ENCODE data around the gene SCUBE1. TPM values are rescaled to one million over a fixed set of nuclear protein-coding genes. Genes with fewer than 3 reads are reported as not detected.

The SCUBE1 gene
- total and polyA plus RNA-seq, 11 donors, result 0.04 to 0.40 (median 0.24) TPM; not detected in 1

DNA sequence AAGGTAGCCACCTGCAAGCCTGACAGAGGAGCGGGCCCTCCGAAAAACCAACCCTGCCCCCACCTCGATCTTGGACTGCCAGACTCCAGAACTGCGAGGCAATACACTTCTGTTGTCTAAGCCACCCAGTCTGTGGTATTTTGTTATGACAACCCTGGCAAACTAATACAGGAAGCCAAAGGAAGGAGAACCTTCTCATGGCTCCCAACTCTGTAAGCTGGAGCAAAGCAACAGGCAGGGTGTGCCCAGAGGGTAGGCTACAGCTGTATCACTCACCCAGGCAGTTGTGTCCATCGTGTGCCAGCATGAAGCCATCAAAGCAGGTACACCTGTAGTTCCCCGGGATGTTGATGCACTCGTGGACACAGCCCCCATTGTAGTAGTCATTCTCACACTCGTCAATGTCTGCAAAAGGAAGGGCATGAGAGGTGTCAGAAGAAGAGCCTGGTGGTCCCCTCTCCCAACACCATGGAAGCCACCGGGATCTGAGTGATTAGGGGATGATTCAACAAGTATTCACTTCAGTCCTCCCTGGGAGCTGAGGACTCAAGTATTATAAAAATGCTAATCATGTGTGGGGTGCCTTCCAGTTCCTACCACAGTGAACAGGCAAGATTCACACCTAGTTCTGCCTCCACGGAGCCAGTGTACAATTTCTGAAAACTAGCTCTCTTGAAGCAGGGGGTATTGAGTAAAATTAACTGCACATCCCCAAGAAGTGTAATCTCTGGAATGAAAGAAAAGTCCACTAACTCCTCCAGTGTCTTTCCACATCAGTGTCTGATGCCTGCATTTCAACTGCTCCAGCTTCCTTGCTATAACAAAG, 23.3 kb downstream of the SCUBE1 start:
- ATAC-seq, result peak; percentile 20 to 68 (median 64)
- H3K4me3 ChIP-seq, result no peak overlapping the region

DNA sequence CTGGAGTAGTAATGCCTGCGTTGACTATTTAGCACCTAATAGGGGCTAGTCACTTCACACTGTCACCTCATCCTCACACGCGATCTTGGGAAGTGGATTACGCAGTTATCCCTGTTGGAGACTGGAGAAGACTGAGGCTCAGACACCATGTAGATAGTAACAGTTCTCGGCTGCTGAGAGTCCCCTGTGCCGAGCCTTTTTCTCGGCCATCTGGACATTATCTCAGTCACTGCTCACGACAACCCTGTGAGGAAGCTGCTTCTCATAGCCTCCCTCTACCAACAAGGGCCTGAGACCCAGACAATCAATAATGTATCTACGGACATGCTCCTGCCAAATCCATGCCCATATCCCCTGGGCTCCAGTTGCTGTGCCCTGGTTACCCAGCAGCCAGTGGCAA, 25.9 kb downstream of the SCUBE1 start:
- H3K27me3 ChIP-seq, result peaks cover 0 to 13% (median 0%) of the 10 kb centered on the region in 9 donors
- no peak for DNase-seq
- intact Hi-C loops (cut with DNase I), result no loop called here
- H3K4me1 ChIP-seq, result peaks cover 0 to 20% (median 3%) of the 10 kb centered on the region in 12 donors
- no peak overlapping the region for H3K4me3 ChIP-seq
- no peak overlapping the region for H3K27ac ChIP-seq
- ATAC-seq, result no peak
- 48 to 52% (median 50%) methylated on average over 9 of the region's 9 CpGs for WGBS, 4 donors
- no peak for TF ChIP-seq POLR2A (IDR thresholded peaks at IDR 0.05)
- TF ChIP-seq, protein P1, sequence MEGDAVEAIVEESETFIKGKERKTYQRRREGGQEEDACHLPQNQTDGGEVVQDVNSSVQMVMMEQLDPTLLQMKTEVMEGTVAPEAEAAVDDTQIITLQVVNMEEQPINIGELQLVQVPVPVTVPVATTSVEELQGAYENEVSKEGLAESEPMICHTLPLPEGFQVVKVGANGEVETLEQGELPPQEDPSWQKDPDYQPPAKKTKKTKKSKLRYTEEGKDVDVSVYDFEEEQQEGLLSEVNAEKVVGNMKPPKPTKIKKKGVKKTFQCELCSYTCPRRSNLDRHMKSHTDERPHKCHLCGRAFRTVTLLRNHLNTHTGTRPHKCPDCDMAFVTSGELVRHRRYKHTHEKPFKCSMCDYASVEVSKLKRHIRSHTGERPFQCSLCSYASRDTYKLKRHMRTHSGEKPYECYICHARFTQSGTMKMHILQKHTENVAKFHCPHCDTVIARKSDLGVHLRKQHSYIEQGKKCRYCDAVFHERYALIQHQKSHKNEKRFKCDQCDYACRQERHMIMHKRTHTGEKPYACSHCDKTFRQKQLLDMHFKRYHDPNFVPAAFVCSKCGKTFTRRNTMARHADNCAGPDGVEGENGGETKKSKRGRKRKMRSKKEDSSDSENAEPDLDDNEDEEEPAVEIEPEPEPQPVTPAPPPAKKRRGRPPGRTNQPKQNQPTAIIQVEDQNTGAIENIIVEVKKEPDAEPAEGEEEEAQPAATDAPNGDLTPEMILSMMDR (IDR thresholded peaks at IDR 0.05), result no peak
- H3K9me3 ChIP-seq, result no peaks in the 10 kb centered on the region
- H3K36me3 ChIP-seq, result no peaks in the 10 kb centered on the region

More for the DNA sequence above, 23.3 kb downstream of the SCUBE1 start:
- WGBS, 4 donors, result 67 to 74% (median 71%) methylated on average over 10 of the region's 10 CpGs
- intact Hi-C loops (cut with DNase I), result no loop called here
- Histone ChIP-seq H3K27me3 (peaks cover 0 to 13% (median 0%) of the 10 kb centered on the region in 9 donors), H3K27ac (no peak overlapping the region), H3K9me3 (no peaks in the 10 kb centered on the region), H3K36me3 (no peaks in the 10 kb centered on the region), H3K4me1 (peaks cover 0 to 7% (median 0%) of the 10 kb centered on the region in 12 donors)
- DNase-seq, result no peak
- TF ChIP-seq, protein P1 (IDR thresholded peaks at IDR 0.05), result no peak
- no peak for TF ChIP-seq POLR2A (IDR thresholded peaks at IDR 0.05)

DNA sequence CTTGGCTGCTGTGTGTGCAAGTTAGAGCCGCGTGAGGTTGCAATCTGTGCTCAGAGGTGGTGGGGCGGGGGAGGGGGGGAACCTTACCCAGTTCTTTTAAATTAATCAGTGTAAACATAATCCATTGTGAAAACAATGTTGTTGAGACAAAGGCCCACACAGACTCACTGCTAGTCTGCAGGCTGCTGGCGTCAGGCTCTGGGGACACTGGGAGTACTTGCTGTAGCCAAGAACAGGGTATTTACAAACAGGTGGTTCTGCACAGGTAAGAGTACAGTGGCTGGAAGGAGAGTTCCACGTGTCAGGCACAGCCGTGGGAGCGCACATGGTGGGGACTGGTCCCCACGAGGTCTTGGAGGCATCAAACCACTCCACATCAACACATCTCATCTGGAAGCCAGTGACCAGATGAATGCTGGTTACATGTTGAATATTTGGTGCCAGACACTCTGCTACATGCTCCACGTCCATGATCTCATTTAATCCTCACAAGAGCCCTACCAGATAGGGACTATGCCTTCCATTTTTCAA, 27.4 kb downstream of the SCUBE1 start:
- no peak overlapping the region for H3K27ac ChIP-seq
- no peak overlapping the region for H3K4me3 ChIP-seq
- H3K9me3 ChIP-seq, result no peaks in the 10 kb centered on the region
- no peak for TF ChIP-seq POLR2A (IDR thresholded peaks at IDR 0.05)
- TF ChIP-seq, protein P1 (IDR thresholded peaks at IDR 0.05), result no peak
- WGBS, 4 donors, result 81 to 95% (median 84%) methylated on average over 9 of the region's 9 CpGs
- no peak for DNase-seq
- H3K27me3 ChIP-seq, result peaks cover 0 to 13% (median 0%) of the 10 kb centered on the region in 9 donors
- intact Hi-C loops (cut with DNase I), result no loop called here
- peaks cover 0 to 23% (median 3%) of the 10 kb centered on the region in 12 donors for H3K4me1 ChIP-seq
- no peaks in the 10 kb centered on the region for H3K36me3 ChIP-seq
- ATAC-seq, result no peak

DNA sequence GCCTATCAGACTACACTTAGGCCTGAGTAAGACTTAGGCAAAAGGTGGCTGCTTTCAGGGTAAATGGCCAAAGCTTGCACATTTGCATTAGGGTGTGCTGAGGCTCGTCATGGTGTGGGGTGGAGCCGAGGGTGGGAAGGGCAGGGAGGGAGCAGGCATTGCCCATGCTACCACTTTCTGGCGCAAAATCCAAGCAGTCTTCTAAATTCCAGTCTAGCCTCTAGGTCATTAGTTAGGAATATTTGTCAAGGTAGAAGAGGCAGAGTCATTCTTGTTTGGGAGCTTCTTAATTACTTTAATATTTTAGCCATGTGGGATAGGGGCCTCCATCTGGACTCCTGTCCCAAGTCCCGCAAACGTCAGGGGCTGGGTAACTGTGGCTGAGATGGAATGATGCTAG, 28.6 kb downstream of the SCUBE1 start:
- H3K36me3 ChIP-seq, result no peaks in the 10 kb centered on the region
- DNase-seq, result no peak
- no peak overlapping the region for H3K4me3 ChIP-seq
- H3K9me3 ChIP-seq, result no peaks in the 10 kb centered on the region
- intact Hi-C loops (cut with DNase I), result no loop called here
- peaks cover 0 to 13% (median 0%) of the 10 kb centered on the region in 9 donors for H3K27me3 ChIP-seq
- TF ChIP-seq POLR2A (IDR thresholded peaks at IDR 0.05), result no peak
- TF ChIP-seq, protein P1 (IDR thresholded peaks at IDR 0.05), result no peak
- ATAC-seq, result no peak
- 83 to 90% (median 89%) methylated on average over 5 of the region's 5 CpGs for WGBS, 4 donors
- H3K4me1 ChIP-seq, result peaks cover 0 to 21% (median 3%) of the 10 kb centered on the region in 12 donors
- no peak overlapping the region for H3K27ac ChIP-seq
